Measurements from ENCODE around the gene NDUFB2.

DNA sequence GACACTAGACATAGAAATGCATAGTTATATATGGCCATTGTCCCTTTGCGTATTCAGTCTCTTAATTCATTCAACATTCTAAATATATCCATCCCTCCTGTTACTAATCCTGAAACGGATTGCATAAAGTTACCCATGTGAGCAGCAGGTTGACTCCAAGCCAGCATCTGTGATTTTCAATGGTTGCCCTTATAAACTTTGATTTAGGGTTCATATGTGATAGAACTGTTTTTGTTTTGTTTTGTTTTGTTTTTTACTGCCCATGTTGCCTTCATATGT is 42.5 kb upstream of the NDUFB2 start:
- TF ChIP-seq, protein P1, sequence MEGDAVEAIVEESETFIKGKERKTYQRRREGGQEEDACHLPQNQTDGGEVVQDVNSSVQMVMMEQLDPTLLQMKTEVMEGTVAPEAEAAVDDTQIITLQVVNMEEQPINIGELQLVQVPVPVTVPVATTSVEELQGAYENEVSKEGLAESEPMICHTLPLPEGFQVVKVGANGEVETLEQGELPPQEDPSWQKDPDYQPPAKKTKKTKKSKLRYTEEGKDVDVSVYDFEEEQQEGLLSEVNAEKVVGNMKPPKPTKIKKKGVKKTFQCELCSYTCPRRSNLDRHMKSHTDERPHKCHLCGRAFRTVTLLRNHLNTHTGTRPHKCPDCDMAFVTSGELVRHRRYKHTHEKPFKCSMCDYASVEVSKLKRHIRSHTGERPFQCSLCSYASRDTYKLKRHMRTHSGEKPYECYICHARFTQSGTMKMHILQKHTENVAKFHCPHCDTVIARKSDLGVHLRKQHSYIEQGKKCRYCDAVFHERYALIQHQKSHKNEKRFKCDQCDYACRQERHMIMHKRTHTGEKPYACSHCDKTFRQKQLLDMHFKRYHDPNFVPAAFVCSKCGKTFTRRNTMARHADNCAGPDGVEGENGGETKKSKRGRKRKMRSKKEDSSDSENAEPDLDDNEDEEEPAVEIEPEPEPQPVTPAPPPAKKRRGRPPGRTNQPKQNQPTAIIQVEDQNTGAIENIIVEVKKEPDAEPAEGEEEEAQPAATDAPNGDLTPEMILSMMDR (optimal IDR thresholded peaks at IDR 0.05 in 1 of 3, IDR thresholded peaks at IDR 0.05 in 1 of 3, conservative IDR thresholded peaks at IDR 0.05 in 1 of 3; ENCODE audit: extremely low read depth in 1 of 3, insufficient read depth in 2 of 3, low read length in 3 of 3) = no peak
- TF ChIP-seq EZH2 (IDR thresholded peaks at IDR 0.05; ENCODE audit: low read length) = no peak

All from keratinocyte (primary cell).